H9 (cell line): ENCODE measurements around the gene C1orf105. TPM values are rescaled to one million over a fixed set of nuclear protein-coding genes. Genes with fewer than 3 reads are reported as not detected.

Source experiments
- DNase-seq: peaks from one replicate; pipeline ENCODE4 v3.0.0-alpha.2; 2017
- H2AFZ ChIP-seq: one replicate; pipeline ENCODE4 v1.6.1; 2013; ENCODE audit warnings: mild to moderate bottlenecking, low read length, control low read depth, moderate library complexity
- H2AK5ac ChIP-seq: 2 replicates; pipeline ENCODE4 v1.6.1; 2013; ENCODE audit warnings: low read length, control low read depth, mixed read lengths; ENCODE audit not compliant: insufficient read length
- H2BK120ac ChIP-seq: one replicate; pipeline ENCODE4 v1.6.1; 2013; ENCODE audit warnings: low read depth, mild to moderate bottlenecking, low read length, control low read depth, inconsistent platforms; ENCODE audit not compliant: poor library complexity, severe bottlenecking
- H2BK12ac ChIP-seq: 2 replicates; pipeline ENCODE4 v1.6.1; 2013; ENCODE audit warnings: low read length, control low read depth, mixed read lengths, low read depth; ENCODE audit not compliant: insufficient read length
- H2BK15ac ChIP-seq: 2 replicates; pipeline ENCODE4 v1.6.1; 2013; ENCODE audit warnings: low read depth, low read length, control low read depth
- H2BK20ac ChIP-seq: one replicate; pipeline ENCODE4 v1.6.1; 2013; ENCODE audit warnings: low read depth, mild to moderate bottlenecking, low read length, control low read depth, inconsistent platforms; ENCODE audit not compliant: poor library complexity, severe bottlenecking
- H2BK5ac ChIP-seq: 2 replicates; pipeline ENCODE4 v1.6.1; 2013; ENCODE audit warnings: low read length, control low read depth, mixed read lengths; ENCODE audit not compliant: insufficient read length
- H3K14ac ChIP-seq: 2 replicates; pipeline ENCODE4 v1.6.1; 2013; ENCODE audit warnings: low read length, control low read depth; ENCODE audit not compliant: insufficient read depth
- H3K18ac ChIP-seq: 2 replicates; pipeline ENCODE4 v1.6.1; 2013; ENCODE audit warnings: low read depth, mild to moderate bottlenecking, mixed read lengths, low read length, control low read depth; ENCODE audit not compliant: insufficient read length
- H3K23ac ChIP-seq: 2 replicates; pipeline ENCODE4 v1.6.1; 2013; ENCODE audit warnings: low read length, control low read depth, mixed read lengths, low read depth; ENCODE audit not compliant: insufficient read length
- H3K23me2 ChIP-seq: 2 replicates; pipeline ENCODE4 v1.6.1; 2013; ENCODE audit warnings: low read depth, mild to moderate bottlenecking, mixed read lengths, low read length, control low read depth; ENCODE audit not compliant: insufficient read length, poor library complexity, severe bottlenecking
- H3K27ac ChIP-seq: 2 replicates; pipeline ENCODE4 v1.5.1; 2013; ENCODE audit warnings: low read length, control low read depth, mixed read lengths, low read depth; ENCODE audit not compliant: insufficient read length
- H3K27me3 ChIP-seq: 2 replicates; pipeline ENCODE4 v1.6.1; 2013; ENCODE audit warnings: low read length, control low read depth, inconsistent platforms; ENCODE audit not compliant: insufficient read depth
- H3K4ac ChIP-seq: 2 replicates; pipeline ENCODE4 v1.6.1; 2013; ENCODE audit warnings: low read depth, mild to moderate bottlenecking, control low read depth, inconsistent platforms, low read length, moderate library complexity
- H3K4me1 ChIP-seq: 2 replicates; pipeline ENCODE4 v1.6.1; 2013; ENCODE audit warnings: low read length, control low read depth, inconsistent platforms; ENCODE audit not compliant: insufficient read depth
- H3K4me2 ChIP-seq: 2 replicates; pipeline ENCODE4 v1.6.1; 2013; ENCODE audit warnings: low read length, control low read depth, mixed read lengths; ENCODE audit not compliant: insufficient read length, insufficient read depth
- H3K56ac ChIP-seq: 2 replicates; pipeline ENCODE4 v1.6.1; 2013; ENCODE audit warnings: low read depth, mild to moderate bottlenecking, mixed read lengths, low read length, control low read depth; ENCODE audit not compliant: insufficient read length
- H3K79me1 ChIP-seq: 2 replicates; pipeline ENCODE4 v1.6.1; 2013; ENCODE audit warnings: low read depth, mild to moderate bottlenecking, moderate library complexity, low read length, control low read depth, inconsistent platforms; ENCODE audit not compliant: insufficient read depth, poor library complexity, severe bottlenecking
- H3K79me2 ChIP-seq: 2 replicates; pipeline ENCODE4 v1.6.1; 2013; ENCODE audit warnings: low read length, control low read depth, inconsistent platforms; ENCODE audit not compliant: insufficient read depth
- H3K9ac ChIP-seq: 2 replicates; pipeline ENCODE4 v1.6.1; 2013; ENCODE audit warnings: low read length, control low read depth, mixed read lengths; ENCODE audit not compliant: insufficient read length; ENCODE audit errors: extremely low read depth
- H3K9me3 ChIP-seq: one replicate; pipeline ENCODE4 v1.6.1; 2013; ENCODE audit warnings: low read depth, low read length, inconsistent platforms; ENCODE audit not compliant: control insufficient read depth
- H3T11ph ChIP-seq: one replicate; pipeline ENCODE4 v1.6.1; 2013; ENCODE audit warnings: mild to moderate bottlenecking, low read length, control low read depth, inconsistent platforms
- H4K20me1 ChIP-seq: one replicate; pipeline ENCODE4 v1.6.1; 2013; ENCODE audit not compliant: control insufficient read depth, insufficient read length, insufficient read depth
- H4K5ac ChIP-seq: 2 replicates; pipeline ENCODE4 v1.6.1; 2013; ENCODE audit warnings: low read depth, mild to moderate bottlenecking, mixed read lengths, low read length, control low read depth; ENCODE audit not compliant: insufficient read length
- H4K8ac ChIP-seq: replicated peaks from 2 replicates; pipeline ENCODE4 v1.6.1; 2013; ENCODE audit warnings: low read length, control low read depth, mixed read lengths, low read depth; ENCODE audit not compliant: insufficient read length
- H4K91ac ChIP-seq: 2 replicates; pipeline ENCODE4 v1.6.1; 2013; ENCODE audit warnings: low read depth, mild to moderate bottlenecking, moderate library complexity, mixed read lengths, low read length, control low read depth; ENCODE audit not compliant: insufficient read length
- H3K27ac Mint-ChIP-seq, 3 experiments: 2 replicates in 2 of 3; 3 replicates in 1 of 3; pipeline ENCODE4 v1.8.0; 2020 to 2021; ENCODE audit warnings: mixed read lengths in 3 of 3, mild to moderate bottlenecking in 1 of 3, moderate library complexity in 1 of 3
- H3K27me3 Mint-ChIP-seq: 2 replicates; pipeline ENCODE4 v1.8.0; 2021; ENCODE audit warnings: low read depth, mild to moderate bottlenecking, moderate library complexity, mixed read lengths
- H3K36me3 Mint-ChIP-seq, 3 experiments: 2 replicates in 2 of 3; 3 replicates in 1 of 3; pipeline ENCODE4 v1.8.0; 2020 to 2021; ENCODE audit warnings: low read depth in 3 of 3, mixed read lengths in 3 of 3; ENCODE audit not compliant: insufficient read depth in 1 of 3
- H3K4me1 Mint-ChIP-seq, 2 experiments: 2 replicates each; pipeline ENCODE4 v1.8.0; 2020; ENCODE audit warnings: mixed read lengths in 2 of 2
- H3K4me3 Mint-ChIP-seq, 2 experiments: 2 replicates in 1 of 2; 3 replicates in 1 of 2; pipeline ENCODE4 v1.8.0; 2020 to 2021; ENCODE audit warnings: mild to moderate bottlenecking in 2 of 2, mixed read lengths in 2 of 2, moderate library complexity in 1 of 2
- H3K9me3 Mint-ChIP-seq, 2 experiments: 2 replicates in 1 of 2; 3 replicates in 1 of 2; pipeline ENCODE4 v1.8.0; 2020; ENCODE audit warnings: mild to moderate bottlenecking in 2 of 2, mixed read lengths in 2 of 2, moderate library complexity in 1 of 2
- WGBS: extraction: QIAGEN DNeasy Blood & Tissue Kit; methylation state at CpG from one replicate; pipeline ENCODE4 v1.1.7; 2013; ENCODE audit warnings: missing lambda C conversion rate, low lambda C conversion rate, mixed read lengths; ENCODE audit not compliant: insufficient read length; ENCODE audit errors: extremely low coverage; 5-methylcytosine and 5-hydroxymethylcytosine counted together
- total RNA-seq: library from RNA; stranded (reverse); gene quantifications from 2 replicates; pipeline ENCODE4 v1.2.1, GENCODE V29; 2021
- TF ChIP-seq, protein P1 (sequence below): fragments of 200-600 bp; sonication (generic); conservative IDR thresholded peaks from 3 replicates; pipeline ENCODE4 v1.8.0; 2021; ENCODE audit warnings: antibody characterized with exemption, mild to moderate bottlenecking

The C1orf105 gene
- total RNA-seq, 1 experiment from 2014 or later: not detected

DNA sequence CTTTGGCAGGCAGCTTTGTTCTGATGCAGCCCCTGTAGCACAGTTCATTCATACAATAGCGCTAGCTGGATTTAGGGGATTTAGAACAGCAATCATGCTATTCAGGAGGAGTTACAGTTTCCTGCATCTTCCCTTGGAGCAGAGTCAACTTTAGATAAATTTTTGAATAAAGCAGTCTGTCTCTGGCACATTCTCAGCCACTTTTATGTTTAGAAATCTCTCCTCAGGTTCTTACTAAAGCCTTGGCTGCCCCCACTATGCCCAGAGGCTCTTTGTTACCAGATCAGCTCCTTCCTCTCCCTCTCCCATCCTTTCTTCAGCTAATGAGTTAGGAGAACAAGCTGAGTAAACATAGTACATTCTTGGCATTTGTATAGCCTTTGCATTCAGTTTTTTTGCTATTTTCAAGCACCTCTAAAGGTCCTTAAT lies 40.4 kb downstream of the C1orf105 start:
- no peak overlapping the region for H3K9ac ChIP-seq
- no peak for DNase-seq
- peak overlapping the region; percentile 42 for H2AFZ ChIP-seq
- H4K20me1 ChIP-seq: no peaks in the 10 kb centered on the region
- no peaks in the 10 kb centered on the region for H3K23me2 ChIP-seq
- no peak overlapping the region for H3K56ac ChIP-seq
- no peaks in the 10 kb centered on the region for H3K9me3 Mint-ChIP-seq
- no peaks in the 10 kb centered on the region for H3K9me3 ChIP-seq
- H2BK15ac ChIP-seq: no peak overlapping the region
- H3K27ac ChIP-seq: no peak overlapping the region
- H2BK5ac ChIP-seq: no peak overlapping the region
- no peak overlapping the region for H3K18ac ChIP-seq
- H3K27ac Mint-ChIP-seq: no peak overlapping the region; a peak in 1 of 7 replicates
- H3K79me2 ChIP-seq: no peaks in the 10 kb centered on the region
- no peak overlapping the region for H4K5ac ChIP-seq
- H2BK120ac ChIP-seq: no peak overlapping the region
- H3T11ph ChIP-seq: no peak overlapping the region
- H4K8ac ChIP-seq: no peak overlapping the region
- TF ChIP-seq, protein P1, sequence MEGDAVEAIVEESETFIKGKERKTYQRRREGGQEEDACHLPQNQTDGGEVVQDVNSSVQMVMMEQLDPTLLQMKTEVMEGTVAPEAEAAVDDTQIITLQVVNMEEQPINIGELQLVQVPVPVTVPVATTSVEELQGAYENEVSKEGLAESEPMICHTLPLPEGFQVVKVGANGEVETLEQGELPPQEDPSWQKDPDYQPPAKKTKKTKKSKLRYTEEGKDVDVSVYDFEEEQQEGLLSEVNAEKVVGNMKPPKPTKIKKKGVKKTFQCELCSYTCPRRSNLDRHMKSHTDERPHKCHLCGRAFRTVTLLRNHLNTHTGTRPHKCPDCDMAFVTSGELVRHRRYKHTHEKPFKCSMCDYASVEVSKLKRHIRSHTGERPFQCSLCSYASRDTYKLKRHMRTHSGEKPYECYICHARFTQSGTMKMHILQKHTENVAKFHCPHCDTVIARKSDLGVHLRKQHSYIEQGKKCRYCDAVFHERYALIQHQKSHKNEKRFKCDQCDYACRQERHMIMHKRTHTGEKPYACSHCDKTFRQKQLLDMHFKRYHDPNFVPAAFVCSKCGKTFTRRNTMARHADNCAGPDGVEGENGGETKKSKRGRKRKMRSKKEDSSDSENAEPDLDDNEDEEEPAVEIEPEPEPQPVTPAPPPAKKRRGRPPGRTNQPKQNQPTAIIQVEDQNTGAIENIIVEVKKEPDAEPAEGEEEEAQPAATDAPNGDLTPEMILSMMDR: no peak
- no peak overlapping the region for H3K23ac ChIP-seq
- no peaks in the 10 kb centered on the region for H3K27me3 ChIP-seq
- no peak overlapping the region for H3K4ac ChIP-seq
- no peak overlapping the region for H3K14ac ChIP-seq
- no peak overlapping the region for H2BK20ac ChIP-seq
- H3K4me2 ChIP-seq: no peak overlapping the region
- no CpG with 5 or more reads among the region's 1 CpG for WGBS
- no peaks in the 10 kb centered on the region; the same call in 1 of the 2 replicates for H3K4me1 ChIP-seq
- no peaks in the 10 kb centered on the region for H3K36me3 Mint-ChIP-seq
- no peaks in the 10 kb centered on the region for H3K27me3 Mint-ChIP-seq
- H4K91ac ChIP-seq: no peak overlapping the region
- H2BK12ac ChIP-seq: no peak overlapping the region
- H3K79me1 ChIP-seq: no peaks in the 10 kb centered on the region
- no peak overlapping the region for H3K4me3 Mint-ChIP-seq
- H3K4me1 Mint-ChIP-seq: peaks cover 12 to 13% of the 10 kb centered on the region in 2 experiments
- H2AK5ac ChIP-seq: no peak overlapping the region
